HEK293 (cell line): ENCODE results near the gene FAM124A.
A peak's percentile ranks its signal among the peaks of the same experiment; 100 is the strongest.

Experiments used
- CTCF ChIP-seq: fragments of 450-650 bp; formaldehyde crosslinking; IDR thresholded peaks from 2 replicates; pipeline ENCODE4 v1.5.1; 2016; ENCODE audit warnings: missing biosample characterization, missing genetic modification characterization
- REST ChIP-seq: fragments of 450-650 bp; formaldehyde crosslinking; IDR thresholded peaks from 2 replicates; pipeline ENCODE4 v1.5.1; 2016; ENCODE audit warnings: missing biosample characterization, missing genetic modification characterization
- ZBTB1 ChIP-seq: fragments of 450-650 bp; formaldehyde crosslinking; IDR thresholded peaks from 2 replicates; pipeline ENCODE4 v1.5.1; 2016; ENCODE audit warnings: missing biosample characterization, missing genetic modification characterization
- ZFP3 ChIP-seq: fragments of 450-650 bp; formaldehyde crosslinking; IDR thresholded peaks from 2 replicates; pipeline ENCODE4 v1.5.1; 2016; ENCODE audit warnings: low read depth, missing biosample characterization, missing genetic modification characterization
- ZNF140 ChIP-seq: fragments of 450-650 bp; formaldehyde crosslinking; IDR thresholded peaks from 2 replicates; pipeline ENCODE4 v1.5.1; 2016; ENCODE audit warnings: missing biosample characterization, missing genetic modification characterization
- ZNF24 ChIP-seq: fragments of 450-650 bp; formaldehyde crosslinking; IDR thresholded peaks from 2 replicates; pipeline ENCODE4 v1.5.1; 2016; ENCODE audit warnings: missing biosample characterization, missing genetic modification characterization
- ZNF335 ChIP-seq: fragments of 450-650 bp; formaldehyde crosslinking; conservative IDR thresholded peaks from 2 replicates; pipeline ENCODE4 v1.5.1; 2016; ENCODE audit warnings: missing biosample characterization, missing genetic modification characterization
- ZNF362 ChIP-seq: fragments of 450-650 bp; formaldehyde crosslinking; IDR thresholded peaks from 2 replicates; pipeline ENCODE4 v1.5.1; 2016; ENCODE audit warnings: missing biosample characterization, missing genetic modification characterization
- ZNF501 ChIP-seq: fragments of 450-650 bp; formaldehyde crosslinking; IDR thresholded peaks from 2 replicates; pipeline ENCODE4 v1.5.1; 2016; ENCODE audit warnings: missing biosample characterization, missing genetic modification characterization
- ZNF629 ChIP-seq: fragments of 450-650 bp; formaldehyde crosslinking; IDR thresholded peaks from 2 replicates; pipeline ENCODE4 v1.5.1; 2017; ENCODE audit warnings: missing biosample characterization, missing genetic modification characterization
- ZNF830 ChIP-seq: fragments of 450-650 bp; IDR thresholded peaks from 2 replicates; pipeline ENCODE4 v1.5.0; 2018; ENCODE audit warnings: missing biosample characterization, missing genetic modification characterization, low read depth, mild to moderate bottlenecking, moderate library complexity
- ZSCAN18 ChIP-seq: fragments of 450-650 bp; formaldehyde crosslinking; IDR thresholded peaks from 2 replicates; pipeline ENCODE4 v1.5.1; 2016; ENCODE audit warnings: missing biosample characterization, missing genetic modification characterization

GRCh38 chr13:51207881-51208280, 14.3 kb upstream of the FAM124A start:
- TF ChIP-seq ZSCAN18 (no peak), CTCF (no peak), ZNF140 (tag by site-specific recombination) (no peak), ZNF24 (tag by site-specific recombination) (no peak), ZNF629 (tag by site-specific recombination) (no peak), REST (tag by site-specific recombination) (peak; percentile 65), ZNF830 (tag by site-specific recombination) (no peak), ZFP3 (tag by site-specific recombination) (no peak), ZNF362 (tag by site-specific recombination) (no peak), ZBTB1 (tag by site-specific recombination) (no peak), ZNF335 (tag by site-specific recombination) (no peak), ZNF501 (tag by site-specific recombination) (no peak)
